ENCODE results near the gene TMF1.

DNA sequence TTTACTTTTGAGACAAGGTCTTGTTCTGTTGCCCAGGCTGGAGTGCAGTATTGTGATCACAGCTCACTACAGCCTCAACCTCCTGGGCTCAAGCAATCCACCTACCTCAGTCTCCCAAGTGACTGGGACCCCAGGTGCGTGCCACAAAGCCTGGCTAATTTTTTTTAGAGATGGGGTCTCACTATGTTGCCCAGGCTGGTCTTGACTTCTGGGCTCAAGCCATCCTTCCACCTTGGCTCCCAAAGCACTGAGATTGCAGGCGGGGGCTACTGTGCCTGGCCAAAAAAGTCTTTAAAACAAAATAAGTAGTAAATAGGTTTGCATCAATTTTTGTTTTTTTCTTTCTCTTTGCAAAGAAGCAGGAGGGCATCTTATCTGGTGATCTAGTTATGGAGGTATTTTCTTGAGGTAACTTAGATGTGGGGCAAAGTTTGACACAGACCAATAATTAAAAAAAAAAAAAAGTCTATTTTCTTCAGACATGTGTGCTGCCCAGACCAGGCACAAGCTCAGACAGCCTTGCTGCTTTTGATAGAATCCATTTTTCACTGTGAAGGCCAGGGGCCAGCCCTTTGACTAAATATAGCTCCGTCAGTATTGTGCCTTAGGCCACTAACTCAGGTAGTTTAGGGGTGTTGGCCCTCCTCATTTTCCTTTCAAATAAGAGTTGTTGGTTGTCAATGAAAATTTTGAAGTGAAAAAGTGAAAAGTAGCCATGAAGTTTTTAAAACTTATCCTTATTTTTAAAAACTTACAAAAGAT, 35.1 kb upstream of the TMF1 start:
- TF ChIP-seq RARB (CRISPR knock-in tag; IDR thresholded peaks at IDR 0.05) (no peak), TCF4 (CRISPR knock-in tag; IDR thresholded peaks at IDR 0.05; ENCODE audit: borderline replicate concordance) (no peak)

All from SK-N-SH treated with all-trans-retinoic acid at 6 μM for 48 hours (cell line).